ENCODE data around the gene RBCK1. TPM values are rescaled to one million over a fixed set of nuclear protein-coding genes. Genes with fewer than 3 reads are reported as not detected.
"Not testable (repeated sequence)": the region's sequence is repeated elsewhere in the genome, so short reads cannot be mapped to it uniquely, and the experiment has no call there.

Gene RBCK1
- total RNA-seq, 1 experiment from 2014 or later = 53.9 TPM

- DNase-seq = no peak
- H3K4me3 ChIP-seq (ENCODE audit: insufficient read depth, low read depth, low read length) = no peak overlapping the region
- H3K36me3 ChIP-seq (replicated peaks; ENCODE audit: control insufficient read depth, insufficient read depth, low read length) = peaks cover 3% of the 10 kb centered on the region
- peaks cover 8% of the 10 kb centered on the region; the same call in 1 of the 2 replicates for H3K27me3 ChIP-seq (ENCODE audit: control insufficient read depth, insufficient read depth, low read length)
Measured at GRCh38 chr20:383889-384288, 24.2 kb upstream of the RBCK1 start.

- Histone ChIP-seq H3K27me3 (ENCODE audit: control insufficient read depth, insufficient read depth, low read length) (peaks cover 8% of the 10 kb centered on the region; the same call in 1 of the 2 replicates), H3K36me3 (replicated peaks; ENCODE audit: control insufficient read depth, insufficient read depth, low read length) (peaks cover 7% of the 10 kb centered on the region), H3K4me3 (ENCODE audit: insufficient read depth, low read depth, low read length) (no peak overlapping the region)
- no peak for DNase-seq
Measured at GRCh38 chr20:384723-385122, 23.4 kb upstream of the RBCK1 start.

GRCh38 chr20:385448-385847 is 22.7 kb upstream of the RBCK1 start:
- Histone ChIP-seq H3K4me3 (ENCODE audit: insufficient read depth, low read depth, low read length) (no peak overlapping the region), H3K36me3 (replicated peaks; ENCODE audit: control insufficient read depth, insufficient read depth, low read length) (peaks cover 7% of the 10 kb centered on the region), H3K27me3 (ENCODE audit: control insufficient read depth, insufficient read depth, low read length) (peaks cover 8% of the 10 kb centered on the region; the same call in 1 of the 2 replicates)
- DNase-seq = no peak

GRCh38 chr20:386634-387033 is 21.5 kb upstream of the RBCK1 start:
- peaks cover 11% of the 10 kb centered on the region for H3K36me3 ChIP-seq (replicated peaks; ENCODE audit: control insufficient read depth, insufficient read depth, low read length)
- not testable (repeated sequence) for H3K27me3 ChIP-seq (ENCODE audit: control insufficient read depth, insufficient read depth, low read length); H3K4me3 ChIP-seq (ENCODE audit: insufficient read depth, low read depth, low read length); DNase-seq

GRCh38 chr20:387520-387919 is 20.6 kb upstream of the RBCK1 start:
- H3K4me3 ChIP-seq (ENCODE audit: insufficient read depth, low read depth, low read length) = no peak overlapping the region
- H3K36me3 ChIP-seq (replicated peaks; ENCODE audit: control insufficient read depth, insufficient read depth, low read length) = peaks cover 13% of the 10 kb centered on the region
- H3K27me3 ChIP-seq (ENCODE audit: control insufficient read depth, insufficient read depth, low read length) = no peaks in the 10 kb centered on the region
- no peak for DNase-seq

GRCh38 chr20:388034-388994 is 19.8 kb upstream of the RBCK1 start:
- no peak overlapping the region for H3K4me3 ChIP-seq (ENCODE audit: insufficient read depth, low read depth, low read length)
- H3K36me3 ChIP-seq (replicated peaks; ENCODE audit: control insufficient read depth, insufficient read depth, low read length) = peaks cover 13% of the 10 kb centered on the region
- H3K27me3 ChIP-seq (ENCODE audit: control insufficient read depth, insufficient read depth, low read length) = no peaks in the 10 kb centered on the region
- no peak for DNase-seq

- Histone ChIP-seq H3K27me3 (ENCODE audit: control insufficient read depth, insufficient read depth, low read length) (no peaks in the 10 kb centered on the region), H3K36me3 (replicated peaks; ENCODE audit: control insufficient read depth, insufficient read depth, low read length) (peaks cover 13% of the 10 kb centered on the region)
- no peak for DNase-seq
Measured at GRCh38 chr20:389220-389619, 18.9 kb upstream of the RBCK1 start.

GRCh38 chr20:391041-391711 is 16.9 kb upstream of the RBCK1 start:
- no peak overlapping the region for H3K4me3 ChIP-seq (ENCODE audit: insufficient read depth, low read depth, low read length)
- DNase-seq = no peak
- H3K36me3 ChIP-seq (replicated peaks; ENCODE audit: control insufficient read depth, insufficient read depth, low read length) = peaks cover 13% of the 10 kb centered on the region
- H3K27me3 ChIP-seq (ENCODE audit: control insufficient read depth, insufficient read depth, low read length) = no peaks in the 10 kb centered on the region

More at GRCh38 chr20:389220-389619, 18.9 kb upstream of the RBCK1 start:
- no peak overlapping the region for H3K4me3 ChIP-seq (ENCODE audit: insufficient read depth, low read depth, low read length)

GRCh38 chr20:393296-393695 is 14.8 kb upstream of the RBCK1 start:
- H3K4me3 ChIP-seq (ENCODE audit: insufficient read depth, low read depth, low read length); DNase-seq; H3K27me3 ChIP-seq (ENCODE audit: control insufficient read depth, insufficient read depth, low read length): not testable (repeated sequence)
- peaks cover 14% of the 10 kb centered on the region for H3K36me3 ChIP-seq (replicated peaks; ENCODE audit: control insufficient read depth, insufficient read depth, low read length)

- Histone ChIP-seq H3K36me3 (replicated peaks; ENCODE audit: control insufficient read depth, insufficient read depth, low read length) (peaks cover 5% of the 10 kb centered on the region), H3K27me3 (ENCODE audit: control insufficient read depth, insufficient read depth, low read length) (no peaks in the 10 kb centered on the region)
- no peak for DNase-seq
Measured at GRCh38 chr20:396252-396618, 11.9 kb upstream of the RBCK1 start.

GRCh38 chr20:396619-397431 is 11.3 kb upstream of the RBCK1 start:
- Histone ChIP-seq H3K4me3 (ENCODE audit: insufficient read depth, low read depth, low read length) (no peak overlapping the region), H3K27me3 (ENCODE audit: control insufficient read depth, insufficient read depth, low read length) (no peaks in the 10 kb centered on the region), H3K36me3 (replicated peaks; ENCODE audit: control insufficient read depth, insufficient read depth, low read length) (peaks cover 5% of the 10 kb centered on the region)
- no peak for DNase-seq

More at GRCh38 chr20:396252-396618, 11.9 kb upstream of the RBCK1 start:
- no peak overlapping the region for H3K4me3 ChIP-seq (ENCODE audit: insufficient read depth, low read depth, low read length)

GRCh38 chr20:397432-398237 is 10.5 kb upstream of the RBCK1 start:
- Histone ChIP-seq H3K27me3 (ENCODE audit: control insufficient read depth, insufficient read depth, low read length) (no peaks in the 10 kb centered on the region), H3K36me3 (replicated peaks; ENCODE audit: control insufficient read depth, insufficient read depth, low read length) (peaks cover 3% of the 10 kb centered on the region), H3K4me3 (ENCODE audit: insufficient read depth, low read depth, low read length) (no peak overlapping the region)
- DNase-seq = no peak

- no peak for DNase-seq
- Histone ChIP-seq H3K27me3 (ENCODE audit: control insufficient read depth, insufficient read depth, low read length) (no peaks in the 10 kb centered on the region), H3K4me3 (ENCODE audit: insufficient read depth, low read depth, low read length) (no peak overlapping the region), H3K36me3 (replicated peaks; ENCODE audit: control insufficient read depth, insufficient read depth, low read length) (peaks cover 3% of the 10 kb centered on the region)
Measured at GRCh38 chr20:399182-399707, 8.9 kb upstream of the RBCK1 start.

GRCh38 chr20:400128-400453 is 8.0 kb upstream of the RBCK1 start:
- Histone ChIP-seq H3K4me3 (ENCODE audit: insufficient read depth, low read depth, low read length) (no peak overlapping the region), H3K27me3 (ENCODE audit: control insufficient read depth, insufficient read depth, low read length) (no peaks in the 10 kb centered on the region), H3K36me3 (replicated peaks; ENCODE audit: control insufficient read depth, insufficient read depth, low read length) (peaks cover 3% of the 10 kb centered on the region)
- no peak for DNase-seq

All from H7 (cell line).